Natural killer cell (primary cell): ENCODE measurements around the gene ID3. TPM values are rescaled to one million over a fixed set of nuclear protein-coding genes. Genes with fewer than 3 reads are reported as not detected.

Experiments
- ATAC-seq, 3 donors: fragments of 150-1000 bp in 2 of 3; fragments of 200-7000 bp in 1 of 3; cut with Tn5 transposase; 1 replicate in 1 of 3; 2 replicates in 2 of 3; pipeline ENCODE4 v1.10.0; 2021; ENCODE audit warnings: mild to moderate bottlenecking in 2 of 3, moderate library complexity in 2 of 3
- DNase-seq, 2 donors: peaks; one replicate each; pipeline versions ENCODE4 v3.0.0 to v3.0.0-alpha.2; 2013 to 2021; ENCODE audit warnings: mixed read lengths in 1 of 2
- H3K27ac ChIP-seq: one replicate; pipeline ENCODE4 v1.5.1; 2013; ENCODE audit warnings: mild to moderate bottlenecking, low read length
- H3K27me3 ChIP-seq: one replicate; pipeline ENCODE4 v1.6.1; 2013; ENCODE audit warnings: low read length; ENCODE audit not compliant: control insufficient read depth, insufficient read depth
- H3K36me3 ChIP-seq: one replicate; pipeline ENCODE4 v1.6.1; 2013; ENCODE audit warnings: low read length; ENCODE audit not compliant: control insufficient read depth, insufficient read depth
- H3K4me1 ChIP-seq: one replicate; pipeline ENCODE4 v1.6.1; 2013; ENCODE audit warnings: low read length; ENCODE audit not compliant: control insufficient read depth, insufficient read depth
- H3K4me3 ChIP-seq: one replicate; pipeline ENCODE4 v1.5.1; 2013; ENCODE audit warnings: low read length
- H3K9me3 ChIP-seq: one replicate; pipeline ENCODE4 v1.6.1; 2013; ENCODE audit warnings: low read length; ENCODE audit not compliant: control insufficient read depth, insufficient read depth
- H3K27ac Mint-ChIP-seq, 2 donors: one replicate each; pipeline ENCODE4 v1.8.0; 2022; ENCODE audit warnings: mild to moderate bottlenecking in 2 of 2, mixed read lengths in 2 of 2, moderate library complexity in 1 of 2
- H3K27me3 Mint-ChIP-seq, 2 donors: one replicate each; pipeline ENCODE4 v1.8.0; 2022; ENCODE audit warnings: low read depth in 2 of 2, mixed read lengths in 2 of 2
- H3K36me3 Mint-ChIP-seq: one replicate; pipeline ENCODE4 v1.8.0; 2022; ENCODE audit warnings: mixed read lengths
- H3K4me1 Mint-ChIP-seq, 2 donors: one replicate each; pipeline ENCODE4 v1.8.0; 2022; ENCODE audit warnings: mixed read lengths in 2 of 2
- H3K4me3 Mint-ChIP-seq: one replicate; pipeline ENCODE4 v1.8.0; 2022; ENCODE audit warnings: mild to moderate bottlenecking, moderate library complexity, mixed read lengths
- H3K9me3 Mint-ChIP-seq, 2 donors: one replicate each; pipeline ENCODE4 v1.8.0; 2022; ENCODE audit warnings: mixed read lengths in 2 of 2
- CTCF ChIP-seq: fragments of 200-600 bp; IDR thresholded peaks from one replicate; pipeline ENCODE4 v1.8.0; 2022; ENCODE audit warnings: antibody characterized with exemption
- WGBS: methylation state at CpG from one replicate; pipeline ENCODE4 v1.1.7; 2013; ENCODE audit warnings: missing lambda C conversion rate; ENCODE audit not compliant: insufficient coverage; 5-methylcytosine and 5-hydroxymethylcytosine counted together
- intact Hi-C: fragments of 100-400 bp; cut with micrococcal nuclease; formaldehyde crosslinking; loops from one replicate; pipeline ENCODE4 v1.14.2; 2022
- total RNA-seq, 4 donors: library from RNA; stranded (reverse); fragments of 120-200 nt in 1 of 4; gene quantifications; one replicate each; pipeline versions ENCODE4 v1.2.3 to v1.2.4, GENCODE V29; 2013 to 2022

ID3 gene
- total RNA-seq, 3 donors from 2014 or later (not counting 1 experiment from before 2014, with no cell fraction given), result 0.29 to 6.5 (median 2.4) TPM

GRCh38 chr1:23577056-23578004 lies 18.0 kb upstream of the ID3 start:
- no peaks in the 10 kb centered on the region for H3K9me3 Mint-ChIP-seq
- intact Hi-C loops, result no loop called here
- WGBS, result 60% methylated on average over 11 of the region's 11 CpGs
- Histone ChIP-seq H3K36me3 (no peaks in the 10 kb centered on the region), H3K27ac (peak overlapping the region; percentile 55), H3K9me3 (no peaks in the 10 kb centered on the region), H3K4me3 (no peak overlapping the region), H3K4me1 (peaks cover 10% of the 10 kb centered on the region), H3K27me3 (no peaks in the 10 kb centered on the region)
- H3K4me1 Mint-ChIP-seq, result no peaks in the 10 kb centered on the region
- no peak for TF ChIP-seq CTCF
- H3K27ac Mint-ChIP-seq, result no peak overlapping the region
- DNase-seq (no peak), ATAC-seq (peak in 1 of 3 donors; percentile 43)
- H3K36me3 Mint-ChIP-seq, result no peaks in the 10 kb centered on the region
- H3K4me3 Mint-ChIP-seq, result no peak overlapping the region
- peaks cover 0 to 8% of the 10 kb centered on the region in 2 donors for H3K27me3 Mint-ChIP-seq

- H3K27ac ChIP-seq, result peak overlapping the region; percentile 55
- no peaks in the 10 kb centered on the region for H3K9me3 ChIP-seq
- no peak for TF ChIP-seq CTCF
- Mint-ChIP-seq H3K4me1 (no peaks in the 10 kb centered on the region), H3K36me3 (no peaks in the 10 kb centered on the region), H3K27ac (no peak overlapping the region), H3K4me3 (no peak overlapping the region), H3K27me3 (peaks cover 0 to 11% of the 10 kb centered on the region in 2 donors), H3K9me3 (no peaks in the 10 kb centered on the region)
- WGBS, result 86% methylated on average over 6 of the region's 7 CpGs
- no peaks in the 10 kb centered on the region for H3K36me3 ChIP-seq
- no peak for DNase-seq
- ATAC-seq, result no peak
- no peak overlapping the region for H3K4me3 ChIP-seq
- intact Hi-C loops, result no loop called here
- H3K4me1 ChIP-seq, result peaks cover 10% of the 10 kb centered on the region
- H3K27me3 ChIP-seq, result no peaks in the 10 kb centered on the region
Measured at GRCh38 chr1:23576338-23577055, 17.2 kb upstream of the ID3 start.

GRCh38 chr1:23575226-23575810 lies 16.0 kb upstream of the ID3 start:
- Mint-ChIP-seq H3K9me3 (no peaks in the 10 kb centered on the region), H3K4me1 (no peaks in the 10 kb centered on the region), H3K27ac (no peak overlapping the region), H3K4me3 (no peak overlapping the region), H3K27me3 (peaks cover 8 to 17% of the 10 kb centered on the region in 2 donors), H3K36me3 (no peaks in the 10 kb centered on the region)
- 78% methylated on average over 4 of the region's 5 CpGs for WGBS
- TF ChIP-seq CTCF, result no peak
- Histone ChIP-seq H3K36me3 (no peaks in the 10 kb centered on the region), H3K27ac (no peak overlapping the region), H3K4me1 (peaks cover 10% of the 10 kb centered on the region), H3K9me3 (no peaks in the 10 kb centered on the region), H3K4me3 (no peak overlapping the region), H3K27me3 (no peaks in the 10 kb centered on the region)
- intact Hi-C loops, result no loop called here
- ATAC-seq, result no peak
- no peak for DNase-seq
